ENCODE measurements around the gene RPA4.

DNA sequence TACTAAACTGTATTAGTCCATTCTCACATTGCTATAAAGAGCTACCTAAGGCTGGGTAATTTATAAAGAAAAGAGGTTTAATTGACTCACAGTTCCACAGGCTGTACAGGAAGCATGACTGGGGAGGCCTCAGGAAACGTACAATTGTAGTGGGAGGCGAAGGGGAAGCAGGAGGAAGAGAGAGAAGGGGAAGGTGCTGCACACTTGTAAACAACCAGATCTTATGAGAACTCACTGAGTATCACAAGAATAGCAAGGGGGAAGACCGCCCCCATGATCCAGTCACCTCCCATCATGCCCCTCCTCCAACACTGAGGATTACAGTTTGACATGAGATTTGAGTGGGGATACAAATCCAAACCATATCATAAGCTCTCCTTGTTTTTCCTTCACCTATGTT, 40.9 kb downstream of the RPA4 start:
- TF ChIP-seq, protein P1, sequence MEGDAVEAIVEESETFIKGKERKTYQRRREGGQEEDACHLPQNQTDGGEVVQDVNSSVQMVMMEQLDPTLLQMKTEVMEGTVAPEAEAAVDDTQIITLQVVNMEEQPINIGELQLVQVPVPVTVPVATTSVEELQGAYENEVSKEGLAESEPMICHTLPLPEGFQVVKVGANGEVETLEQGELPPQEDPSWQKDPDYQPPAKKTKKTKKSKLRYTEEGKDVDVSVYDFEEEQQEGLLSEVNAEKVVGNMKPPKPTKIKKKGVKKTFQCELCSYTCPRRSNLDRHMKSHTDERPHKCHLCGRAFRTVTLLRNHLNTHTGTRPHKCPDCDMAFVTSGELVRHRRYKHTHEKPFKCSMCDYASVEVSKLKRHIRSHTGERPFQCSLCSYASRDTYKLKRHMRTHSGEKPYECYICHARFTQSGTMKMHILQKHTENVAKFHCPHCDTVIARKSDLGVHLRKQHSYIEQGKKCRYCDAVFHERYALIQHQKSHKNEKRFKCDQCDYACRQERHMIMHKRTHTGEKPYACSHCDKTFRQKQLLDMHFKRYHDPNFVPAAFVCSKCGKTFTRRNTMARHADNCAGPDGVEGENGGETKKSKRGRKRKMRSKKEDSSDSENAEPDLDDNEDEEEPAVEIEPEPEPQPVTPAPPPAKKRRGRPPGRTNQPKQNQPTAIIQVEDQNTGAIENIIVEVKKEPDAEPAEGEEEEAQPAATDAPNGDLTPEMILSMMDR (IDR thresholded peaks at IDR 0.05): no peak
- TF ChIP-seq POLR2A (IDR thresholded peaks at IDR 0.05): no peak

Measured in heart left ventricle (tissue), 13 donors.